Ascending aorta (tissue), 2 donors: ENCODE data around the gene SHROOM1. TPM values are rescaled to one million over a fixed set of nuclear protein-coding genes. Genes with fewer than 3 reads are reported as not detected.
"Not testable (repeated sequence)": the region's sequence is repeated elsewhere in the genome, so short reads cannot be mapped to it uniquely, and the experiment has no call there.

Experiments used
- DNase-seq, 2 donors: peaks; one replicate each; pipeline ENCODE4 v3.0.0-alpha.2; 2019; ENCODE audit warnings: low spot score in 2 of 2
- H3K27ac ChIP-seq, 2 donors: fragments of 200-600 bp; sonication (generic); one replicate each; pipeline ENCODE4 v1.5.1; 2016 to 2017; ENCODE audit warnings: mild to moderate bottlenecking in 1 of 2
- H3K27me3 ChIP-seq: fragments of 200-600 bp; sonication (generic); one replicate; pipeline ENCODE4 v1.5.1; 2017
- H3K36me3 ChIP-seq, 2 donors: fragments of 200-600 bp; sonication (generic); one replicate each; pipeline ENCODE4 v1.5.1; 2016
- H3K4me1 ChIP-seq, 2 donors: fragments of 200-600 bp; sonication (generic); one replicate each; pipeline ENCODE4 v1.5.1; 2016 to 2017; ENCODE audit warnings: mild to moderate bottlenecking in 1 of 2
- H3K4me3 ChIP-seq, 2 donors: fragments of 200-600 bp; sonication (generic); one replicate each; pipeline ENCODE4 v1.5.1; 2016 to 2017; ENCODE audit warnings: mild to moderate bottlenecking in 1 of 2
- H3K9me3 ChIP-seq, 2 donors: fragments of 200-600 bp; sonication (generic); one replicate each; pipeline ENCODE4 v1.5.1; 2016
- CTCF ChIP-seq, 3 experiments: fragments of 200-600 bp in 2 of 3; fragments of 450-650 bp in 1 of 3; sonication (generic) in 2 of 3; IDR thresholded peaks; one replicate each; pipeline ENCODE4 v1.5.1; 2016 to 2019; ENCODE audit warnings: antibody characterized with exemption in 3 of 3, mild to moderate bottlenecking in 1 of 3, moderate library complexity in 1 of 3
- intact Hi-C: fragments of 100-400 bp; cut with DNase I; formaldehyde crosslinking; loops from one replicate; pipeline ENCODE4 v1.15.1; 2023
- total RNA-seq: library from RNA; depleted of rRNA; stranded (reverse); fragments of >200 nt; gene quantifications from one replicate; pipeline ENCODE4 v1.1.0, GENCODE V29; 2016

Gene SHROOM1
- total RNA-seq, 1 donor from 2014 or later, result 49.4 TPM

GRCh38 chr5:132856011-132856410 lies 25.6 kb upstream of the SHROOM1 start:
- no peak overlapping the region for H3K4me3 ChIP-seq
- DNase-seq, result no peak
- H3K27me3 ChIP-seq, result no peaks in the 10 kb centered on the region
- no peaks in the 10 kb centered on the region for H3K9me3 ChIP-seq
- intact Hi-C loops, result no loop called here
- no peak overlapping the region for H3K27ac ChIP-seq
- no peaks in the 10 kb centered on the region for H3K4me1 ChIP-seq
- no peak for TF ChIP-seq CTCF (IDR thresholded peaks at IDR 0.05)
- H3K36me3 ChIP-seq, result no peaks in the 10 kb centered on the region

- intact Hi-C loops, H3K27me3 ChIP-seq, H3K27ac ChIP-seq: not testable (repeated sequence)
Observed at GRCh38 chr5:132854992-132855391, 24.5 kb upstream of the SHROOM1 start.

GRCh38 chr5:132854301-132854700 lies 23.9 kb upstream of the SHROOM1 start:
- no peaks in the 10 kb centered on the region for H3K9me3 ChIP-seq
- TF ChIP-seq CTCF (IDR thresholded peaks at IDR 0.05), result no peak
- no peak for DNase-seq
- no peaks in the 10 kb centered on the region for H3K4me1 ChIP-seq
- intact Hi-C loops, result no loop called here
- H3K36me3 ChIP-seq, result no peaks in the 10 kb centered on the region
- H3K4me3 ChIP-seq, result no peak overlapping the region
- no peaks in the 10 kb centered on the region for H3K27me3 ChIP-seq
- H3K27ac ChIP-seq, result no peak overlapping the region

More at GRCh38 chr5:132854992-132855391, 24.5 kb upstream of the SHROOM1 start:
- H3K9me3 ChIP-seq, H3K4me1 ChIP-seq, DNase-seq, H3K36me3 ChIP-seq, H3K4me3 ChIP-seq: not testable (repeated sequence)

GRCh38 chr5:132853790-132854189 lies 23.3 kb upstream of the SHROOM1 start:
- no peak overlapping the region for H3K27ac ChIP-seq
- H3K36me3 ChIP-seq, result no peaks in the 10 kb centered on the region
- intact Hi-C loops, result no loop called here
- no peaks in the 10 kb centered on the region for H3K27me3 ChIP-seq
- H3K4me3 ChIP-seq, result no peak overlapping the region
- no peak for DNase-seq
- H3K4me1 ChIP-seq, result no peaks in the 10 kb centered on the region
- no peak for TF ChIP-seq CTCF (IDR thresholded peaks at IDR 0.05)
- no peaks in the 10 kb centered on the region for H3K9me3 ChIP-seq

GRCh38 chr5:132853323-132853722 lies 22.9 kb upstream of the SHROOM1 start:
- DNase-seq, result no peak
- Histone ChIP-seq H3K36me3 (no peaks in the 10 kb centered on the region), H3K4me1 (no peaks in the 10 kb centered on the region), H3K4me3 (no peak overlapping the region), H3K27ac (no peak overlapping the region), H3K9me3 (no peaks in the 10 kb centered on the region), H3K27me3 (no peaks in the 10 kb centered on the region)
- TF ChIP-seq CTCF (IDR thresholded peaks at IDR 0.05), result no peak
- intact Hi-C loops, result no loop called here

- Histone ChIP-seq H3K36me3 (no peaks in the 10 kb centered on the region), H3K9me3 (no peaks in the 10 kb centered on the region), H3K4me1 (no peaks in the 10 kb centered on the region), H3K27ac (no peak overlapping the region), H3K4me3 (no peak overlapping the region), H3K27me3 (no peaks in the 10 kb centered on the region)
- DNase-seq, result no peak
- intact Hi-C loops, result no loop called here
- no peak for TF ChIP-seq CTCF (IDR thresholded peaks at IDR 0.05)
Observed at GRCh38 chr5:132850066-132850465, 19.6 kb upstream of the SHROOM1 start.
